HG02938 (cell line): ENCODE measurements around the gene ITGAE.

Source experiments
- ATAC-seq: cut with Tn5 transposase; IDR thresholded peaks from one replicate; pipeline ENCODE4 v1.9.1; 2021; ENCODE audit warnings: mild to moderate bottlenecking, moderate library complexity; ENCODE audit not compliant: unreplicated experiment

Gene ITGAE

DNA sequence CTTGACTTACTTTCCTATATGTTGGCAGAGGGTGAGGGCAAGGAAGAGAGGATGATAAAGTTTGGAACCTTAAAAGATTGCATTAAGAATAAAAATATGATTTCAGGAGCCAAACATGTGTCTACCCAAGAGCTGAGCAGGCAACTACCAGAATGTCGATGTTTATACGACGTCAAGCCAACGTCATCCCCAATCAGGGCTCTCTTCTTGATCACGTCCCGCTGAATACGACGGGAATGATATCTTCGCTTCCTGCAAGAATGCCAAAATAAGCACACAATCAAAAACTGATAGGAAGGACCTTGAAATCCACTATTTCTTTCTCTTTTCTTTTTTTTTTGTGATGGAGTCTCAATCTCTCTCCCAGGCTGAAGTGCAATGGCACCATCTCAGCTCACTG lies 20.1 kb upstream of the ITGAE start:
- no peak for ATAC-seq

GRCh38 chr17:3818786-3819185 lies 17.8 kb upstream of the ITGAE start:
- ATAC-seq: no peak

- no peak for ATAC-seq
These were observed 17.0 kb upstream of the ITGAE start for GRCh38 chr17:3817851-3818605.

- ATAC-seq: no peak
These were observed 14.9 kb upstream of the ITGAE start for GRCh38 chr17:3815925-3816324.

- ATAC-seq: no peak
These were observed 14.1 kb upstream of the ITGAE start for GRCh38 chr17:3815122-3815521.

GRCh38 chr17:3814361-3814760 lies 13.4 kb upstream of the ITGAE start:
- no peak for ATAC-seq

DNA sequence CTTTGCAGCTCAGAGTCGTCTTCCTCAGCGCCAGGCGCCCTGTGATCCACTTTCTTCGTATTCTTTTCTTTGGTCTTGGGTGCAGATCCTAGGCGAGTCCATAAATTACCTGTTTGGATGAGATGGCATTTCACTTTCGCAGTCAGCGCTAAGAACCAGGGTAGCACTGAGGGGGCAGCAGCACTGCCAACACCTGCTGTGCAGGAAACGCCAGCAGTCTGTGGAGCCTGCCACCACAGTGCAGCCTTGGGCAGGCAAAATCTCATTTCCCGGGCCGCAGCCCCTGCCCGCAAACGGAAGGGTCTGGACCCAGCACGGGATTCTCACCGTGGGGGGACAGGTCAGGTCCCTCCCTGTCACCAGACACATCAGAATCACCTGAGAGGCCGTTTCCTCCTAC lies 12.2 kb upstream of the ITGAE start:
- ATAC-seq: no peak

- ATAC-seq: no peak
These were observed 11.8 kb upstream of the ITGAE start for GRCh38 chr17:3812771-3813170.

- no peak for ATAC-seq
These were observed 11.3 kb upstream of the ITGAE start for GRCh38 chr17:3812284-3812683.

DNA sequence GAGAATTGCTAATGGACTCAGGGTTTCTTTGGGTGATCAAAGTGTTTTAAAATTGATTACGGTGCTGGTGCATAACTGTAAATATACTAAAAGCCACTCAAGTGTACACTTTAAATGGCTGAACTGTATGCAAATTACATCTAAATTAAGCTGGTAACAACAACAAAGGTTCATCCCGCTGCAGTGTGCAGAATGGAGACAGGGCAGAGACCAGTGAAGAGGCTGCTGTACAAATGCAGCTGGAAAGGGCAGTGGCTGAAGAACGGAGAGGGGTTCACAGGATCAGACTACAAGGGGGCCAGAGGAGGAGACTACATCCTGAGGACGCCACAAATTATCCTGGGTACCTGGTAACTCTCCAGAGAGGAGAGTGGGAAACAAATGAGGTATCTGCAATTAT lies 9.0 kb upstream of the ITGAE start:
- no peak for ATAC-seq

- ATAC-seq: no peak
These were observed 8.1 kb upstream of the ITGAE start for GRCh38 chr17:3809135-3809534.

- ATAC-seq: no peak
These were observed 7.7 kb upstream of the ITGAE start for GRCh38 chr17:3808701-3809100.

GRCh38 chr17:3805581-3805980 lies 4.6 kb upstream of the ITGAE start:
- ATAC-seq: no peak

DNA sequence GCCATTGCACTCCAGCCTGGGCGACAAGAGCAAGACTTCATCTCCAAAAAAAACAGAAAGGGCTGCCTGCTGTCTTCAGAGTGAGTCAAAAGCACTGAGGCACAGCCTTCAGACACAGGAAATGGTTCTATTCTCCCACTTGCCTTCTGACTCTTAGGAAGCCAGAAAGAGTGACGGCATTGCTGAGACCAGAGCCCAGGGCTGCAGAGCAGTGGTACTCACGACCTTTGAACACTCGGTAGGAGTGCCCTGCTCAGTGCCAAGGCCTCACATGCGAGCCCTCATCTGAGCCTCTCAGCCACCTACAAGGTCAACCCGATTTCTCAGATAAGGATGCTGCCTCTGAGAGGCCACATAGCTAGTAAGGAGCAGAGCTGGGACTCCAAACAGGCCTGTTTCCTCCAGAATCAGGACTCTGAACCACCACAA lies 3.5 kb upstream of the ITGAE start:
- ATAC-seq: no peak

GRCh38 chr17:3803308-3803640 lies 2.3 kb upstream of the ITGAE start:
- no peak for ATAC-seq

- no peak for ATAC-seq
These were observed 1.7 kb upstream of the ITGAE start for GRCh38 chr17:3802461-3803307.

DNA sequence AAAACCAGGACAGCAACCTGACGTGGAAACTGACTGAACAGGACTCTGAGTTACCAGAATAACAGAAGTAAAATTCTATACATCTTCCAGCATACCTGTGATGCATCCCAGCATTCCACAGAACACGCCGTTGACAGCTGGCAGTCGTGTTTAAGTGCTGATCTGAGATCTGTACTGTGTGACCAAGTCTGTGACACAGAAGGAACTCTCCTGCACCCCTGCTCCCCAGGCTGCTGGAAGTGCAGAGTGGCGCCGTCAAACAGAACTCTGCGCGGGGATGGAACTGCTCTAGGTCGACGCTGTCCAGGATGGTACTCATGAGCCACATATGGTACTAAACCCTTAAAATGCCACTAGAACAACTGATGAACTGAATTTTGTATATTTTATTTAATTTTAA lies 804 bp upstream of the ITGAE start:
- no peak for ATAC-seq

DNA sequence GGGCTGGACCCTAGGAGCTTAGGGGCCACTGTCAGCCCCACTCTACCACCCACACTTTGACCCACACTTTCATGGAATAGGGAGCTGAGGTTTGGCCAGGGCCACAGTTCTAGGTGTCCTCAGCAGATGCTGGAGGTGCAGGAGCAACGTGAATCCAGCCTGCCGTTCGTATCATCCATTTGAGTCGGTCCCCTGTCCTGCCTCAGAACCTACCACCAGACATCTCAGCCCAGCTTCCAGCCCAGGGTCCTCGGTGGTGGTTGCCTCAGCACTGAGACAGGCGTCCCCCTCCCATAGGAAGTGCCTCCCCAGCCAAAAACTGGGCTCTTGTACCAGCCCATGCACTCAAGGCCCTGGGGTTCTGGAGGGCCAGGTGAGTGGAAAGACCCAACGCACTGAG lies 359 bp upstream of the ITGAE start:
- no peak for ATAC-seq

DNA sequence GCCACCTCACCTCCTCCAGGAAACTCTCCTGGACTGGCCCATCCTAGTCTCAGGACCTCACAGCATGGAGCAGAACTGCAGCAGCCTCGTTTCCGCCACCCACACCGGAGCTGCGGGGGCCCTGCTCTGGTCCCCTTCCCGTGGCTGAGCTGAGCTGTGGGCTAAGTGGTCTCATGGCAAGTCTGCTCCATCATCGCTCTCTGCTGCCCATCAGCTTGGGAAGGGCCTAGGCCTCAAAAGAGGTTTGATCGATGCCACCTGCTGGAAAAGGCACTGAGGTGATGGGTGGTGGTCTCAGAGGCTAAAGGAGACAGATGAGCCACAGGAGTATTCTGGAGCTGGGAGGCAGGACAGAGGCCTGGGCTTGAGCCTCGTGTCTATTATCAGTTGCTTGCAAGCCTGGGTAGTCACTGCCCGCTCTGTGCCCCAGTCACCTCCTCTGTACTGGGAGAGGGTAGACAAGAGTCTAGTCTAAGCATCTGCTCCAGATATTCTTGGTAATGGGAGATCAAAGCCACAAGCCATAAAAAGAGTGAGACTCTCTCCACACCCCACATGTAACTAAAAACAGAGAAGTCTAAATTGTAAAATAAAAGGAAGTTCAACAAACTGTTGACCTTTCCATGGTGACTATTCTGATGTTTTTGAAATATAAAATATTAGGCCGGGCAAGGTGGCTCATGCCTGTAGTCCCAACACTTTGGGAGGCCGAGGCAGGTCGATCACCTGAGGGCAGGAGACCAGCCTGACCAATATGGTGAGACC lies 1.6 kb downstream of the ITGAE start:
- ATAC-seq: no peak

DNA sequence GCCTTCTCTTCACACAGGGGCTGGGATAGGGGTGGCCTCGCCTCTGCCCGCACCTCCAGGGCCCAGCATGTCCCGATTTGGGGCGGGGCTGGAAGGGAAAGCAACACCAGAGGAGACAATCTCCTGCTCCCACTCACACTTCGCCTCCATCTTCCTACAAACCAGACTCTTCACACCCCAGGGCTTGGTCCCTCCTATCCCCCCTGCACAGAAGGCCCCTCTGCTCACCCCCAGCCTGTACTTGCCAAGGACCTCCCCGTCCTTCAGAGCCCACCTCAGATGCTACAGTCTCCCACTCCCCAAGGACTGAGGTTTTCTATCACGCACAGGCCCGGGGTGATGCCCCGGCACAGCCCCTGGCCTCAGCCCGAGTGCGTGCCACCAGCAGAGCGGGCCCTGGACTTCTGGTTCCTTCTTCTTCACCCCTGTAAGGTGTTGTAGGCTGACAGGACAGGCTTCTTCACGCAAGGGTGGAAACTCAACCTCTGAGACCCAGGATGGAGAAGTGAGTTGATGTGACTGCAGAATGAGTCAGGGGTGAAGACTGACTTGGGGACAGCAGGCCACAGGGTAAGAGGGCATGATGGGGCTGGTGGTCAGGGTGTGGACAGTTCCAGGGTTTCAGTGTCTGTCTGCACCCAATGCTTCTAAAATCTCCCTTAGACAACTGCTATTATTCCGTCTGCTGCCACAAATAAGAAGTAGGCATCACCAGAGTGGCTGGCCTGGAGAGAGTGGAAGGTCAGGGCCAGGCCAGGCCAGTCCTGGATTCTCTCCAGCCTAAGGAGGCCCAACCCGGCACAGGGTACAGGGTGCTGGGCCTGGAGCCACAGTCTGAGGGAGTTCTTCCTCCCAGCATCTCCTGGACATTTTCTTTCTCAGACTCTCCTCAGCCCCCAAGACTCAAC lies 2.5 kb downstream of the ITGAE start:
- ATAC-seq: no peak

DNA sequence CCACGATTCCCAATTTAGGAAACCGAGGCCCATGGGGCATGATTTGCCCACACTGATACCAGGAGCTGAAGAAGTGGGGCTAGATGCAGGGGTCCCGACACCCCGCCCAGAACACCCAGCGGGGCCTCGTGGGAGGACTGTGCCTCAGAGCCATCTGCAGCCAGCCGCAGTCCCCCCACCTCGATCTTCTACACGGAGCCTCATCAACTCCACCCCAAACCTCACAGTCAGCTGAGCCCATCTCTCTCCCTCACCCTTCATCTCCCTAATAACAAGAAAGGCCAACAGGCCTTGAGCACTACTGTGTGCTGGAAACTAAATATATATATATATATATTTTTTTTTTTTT lies 4.2 kb downstream of the ITGAE start:
- ATAC-seq: peak; percentile 28
